ENCODE measurements around the gene EP300. TPM values are rescaled to one million over a fixed set of nuclear protein-coding genes. Genes with fewer than 3 reads are reported as not detected.
"Not testable (repeated sequence)": the region's sequence is repeated elsewhere in the genome, so short reads cannot be mapped to it uniquely, and the experiment has no call there.

Gene EP300
- total RNA-seq, 1 donor from 2014 or later: 53.1 TPM

DNA sequence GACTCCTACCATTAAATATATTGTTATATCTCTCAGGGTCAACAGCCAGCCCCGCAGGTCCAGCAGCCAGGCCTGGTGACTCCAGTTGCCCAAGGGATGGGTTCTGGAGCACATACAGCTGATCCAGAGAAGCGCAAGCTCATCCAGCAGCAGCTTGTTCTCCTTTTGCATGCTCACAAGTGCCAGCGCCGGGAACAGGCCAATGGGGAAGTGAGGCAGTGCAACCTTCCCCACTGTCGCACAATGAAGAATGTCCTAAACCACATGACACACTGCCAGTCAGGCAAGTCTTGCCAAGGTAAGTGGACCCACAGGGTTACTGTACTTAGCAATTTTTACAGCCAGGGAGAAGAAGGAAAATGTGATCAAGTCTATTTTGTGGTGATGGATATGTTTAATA, 35.1 kb downstream of the EP300 start:
- Mint-ChIP-seq H3K4me3 (ENCODE audit: unreplicated experiment) (no peak overlapping the region), H3K36me3 (ENCODE audit: low read depth) (peaks cover 32% of the 10 kb centered on the region), H3K27ac (ENCODE audit: unreplicated experiment) (no peak overlapping the region), H3K9me3 (ENCODE audit: low read depth) (no peaks in the 10 kb centered on the region), H3K4me1 (ENCODE audit: low read depth) (peaks cover 11% of the 10 kb centered on the region), H3K27me3 (ENCODE audit: low read depth) (no peaks in the 10 kb centered on the region)
- TF ChIP-seq, protein P1, sequence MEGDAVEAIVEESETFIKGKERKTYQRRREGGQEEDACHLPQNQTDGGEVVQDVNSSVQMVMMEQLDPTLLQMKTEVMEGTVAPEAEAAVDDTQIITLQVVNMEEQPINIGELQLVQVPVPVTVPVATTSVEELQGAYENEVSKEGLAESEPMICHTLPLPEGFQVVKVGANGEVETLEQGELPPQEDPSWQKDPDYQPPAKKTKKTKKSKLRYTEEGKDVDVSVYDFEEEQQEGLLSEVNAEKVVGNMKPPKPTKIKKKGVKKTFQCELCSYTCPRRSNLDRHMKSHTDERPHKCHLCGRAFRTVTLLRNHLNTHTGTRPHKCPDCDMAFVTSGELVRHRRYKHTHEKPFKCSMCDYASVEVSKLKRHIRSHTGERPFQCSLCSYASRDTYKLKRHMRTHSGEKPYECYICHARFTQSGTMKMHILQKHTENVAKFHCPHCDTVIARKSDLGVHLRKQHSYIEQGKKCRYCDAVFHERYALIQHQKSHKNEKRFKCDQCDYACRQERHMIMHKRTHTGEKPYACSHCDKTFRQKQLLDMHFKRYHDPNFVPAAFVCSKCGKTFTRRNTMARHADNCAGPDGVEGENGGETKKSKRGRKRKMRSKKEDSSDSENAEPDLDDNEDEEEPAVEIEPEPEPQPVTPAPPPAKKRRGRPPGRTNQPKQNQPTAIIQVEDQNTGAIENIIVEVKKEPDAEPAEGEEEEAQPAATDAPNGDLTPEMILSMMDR (IDR thresholded peaks at IDR 0.05): no peak
- no peak for DNase-seq (ENCODE audit: low spot score)

DNA sequence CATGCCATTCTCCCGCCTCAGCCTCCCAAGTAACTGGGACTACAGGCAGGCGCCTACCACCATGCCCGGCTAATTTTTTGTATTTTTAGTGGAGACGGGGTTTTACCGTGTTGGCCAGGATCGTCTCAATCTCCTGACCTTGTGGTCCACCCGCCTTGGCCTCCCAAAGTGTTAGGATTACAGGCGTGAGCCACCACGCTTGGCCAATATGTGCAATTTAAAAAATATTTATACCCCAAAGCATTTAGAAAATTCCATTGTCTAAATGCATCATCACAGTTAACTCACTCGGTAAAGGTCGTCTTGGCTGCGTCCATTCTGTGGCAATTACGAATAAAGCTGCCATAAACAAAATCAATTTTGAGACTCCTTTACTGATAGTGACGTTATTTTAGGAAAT, 36.2 kb downstream of the EP300 start:
- TF ChIP-seq, protein P1 (IDR thresholded peaks at IDR 0.05): no peak
- H3K4me3 Mint-ChIP-seq (ENCODE audit: unreplicated experiment): no peak overlapping the region
- peaks cover under 1% of the 10 kb centered on the region for H3K4me1 Mint-ChIP-seq (ENCODE audit: low read depth)
- no peak overlapping the region for H3K27ac Mint-ChIP-seq (ENCODE audit: unreplicated experiment)
- H3K27me3 Mint-ChIP-seq (ENCODE audit: low read depth): no peaks in the 10 kb centered on the region
- DNase-seq (ENCODE audit: low spot score): no peak
- H3K9me3 Mint-ChIP-seq (ENCODE audit: low read depth): no peaks in the 10 kb centered on the region
- H3K36me3 Mint-ChIP-seq (ENCODE audit: low read depth): peaks cover 32% of the 10 kb centered on the region

DNA sequence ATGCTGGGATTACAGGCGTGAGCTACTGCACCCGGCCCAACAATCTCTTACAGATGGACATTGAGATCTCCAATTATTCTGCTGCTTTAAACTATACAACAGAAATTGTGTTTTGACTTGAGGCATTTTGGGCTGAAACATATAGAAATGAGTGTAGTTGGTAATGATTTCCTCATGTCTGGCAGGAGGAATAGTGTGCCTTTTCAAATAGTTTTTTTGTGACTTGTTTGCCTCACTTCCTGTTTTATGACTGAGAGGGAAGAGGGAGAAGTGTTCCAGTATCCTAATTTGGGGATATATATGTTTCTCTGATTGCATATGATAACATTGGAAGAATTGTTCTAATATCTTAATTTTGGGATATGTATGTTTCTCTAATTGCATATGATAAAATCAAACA, 40.2 kb downstream of the EP300 start:
- no peaks in the 10 kb centered on the region for H3K27me3 Mint-ChIP-seq (ENCODE audit: low read depth)
- H3K36me3 Mint-ChIP-seq (ENCODE audit: low read depth): peaks cover 36% of the 10 kb centered on the region
- TF ChIP-seq, protein P1 (IDR thresholded peaks at IDR 0.05): no peak
- H3K27ac Mint-ChIP-seq (ENCODE audit: unreplicated experiment): no peak overlapping the region
- no peak for DNase-seq (ENCODE audit: low spot score)
- no peaks in the 10 kb centered on the region for H3K4me1 Mint-ChIP-seq (ENCODE audit: low read depth)
- H3K4me3 Mint-ChIP-seq (ENCODE audit: unreplicated experiment): no peak overlapping the region
- H3K9me3 Mint-ChIP-seq (ENCODE audit: low read depth): no peaks in the 10 kb centered on the region

DNA sequence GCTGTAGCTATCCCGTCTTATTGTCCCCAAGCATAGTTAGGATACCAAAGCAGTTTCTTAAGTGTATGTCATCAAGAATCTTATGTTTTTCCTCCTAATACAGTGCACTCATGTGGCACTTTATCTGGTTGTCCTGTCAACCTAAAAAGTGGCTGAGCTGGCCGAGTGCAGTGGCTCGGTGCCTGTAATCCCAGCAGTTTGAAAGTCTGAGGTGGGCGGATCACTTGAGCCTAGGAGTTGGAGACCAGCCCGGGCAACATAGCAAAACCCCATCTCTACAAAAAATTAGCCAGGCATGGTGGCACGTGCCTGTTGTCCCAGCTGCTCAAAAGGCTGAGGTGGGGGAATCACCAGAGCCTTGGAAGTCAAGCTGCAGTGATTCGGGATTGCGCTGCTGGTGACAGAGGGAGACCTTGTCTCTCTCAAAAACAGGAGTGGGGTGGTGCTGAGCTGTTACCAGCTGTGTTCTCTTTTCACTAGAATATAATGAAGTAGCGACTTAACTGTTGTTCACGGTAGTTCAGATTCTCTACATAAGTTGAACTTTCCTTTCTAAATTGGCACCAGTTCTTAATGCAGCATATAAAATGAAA, 48.1 kb downstream of the EP300 start:
- Mint-ChIP-seq H3K4me1 (ENCODE audit: low read depth) (no peaks in the 10 kb centered on the region), H3K27ac (ENCODE audit: unreplicated experiment) (no peak overlapping the region), H3K36me3 (ENCODE audit: low read depth) (peaks cover 40% of the 10 kb centered on the region), H3K4me3 (ENCODE audit: unreplicated experiment) (no peak overlapping the region), H3K9me3 (ENCODE audit: low read depth) (no peaks in the 10 kb centered on the region), H3K27me3 (ENCODE audit: low read depth) (no peaks in the 10 kb centered on the region)
- TF ChIP-seq, protein P1 (IDR thresholded peaks at IDR 0.05): no peak
- DNase-seq (ENCODE audit: low spot score): no peak

DNA sequence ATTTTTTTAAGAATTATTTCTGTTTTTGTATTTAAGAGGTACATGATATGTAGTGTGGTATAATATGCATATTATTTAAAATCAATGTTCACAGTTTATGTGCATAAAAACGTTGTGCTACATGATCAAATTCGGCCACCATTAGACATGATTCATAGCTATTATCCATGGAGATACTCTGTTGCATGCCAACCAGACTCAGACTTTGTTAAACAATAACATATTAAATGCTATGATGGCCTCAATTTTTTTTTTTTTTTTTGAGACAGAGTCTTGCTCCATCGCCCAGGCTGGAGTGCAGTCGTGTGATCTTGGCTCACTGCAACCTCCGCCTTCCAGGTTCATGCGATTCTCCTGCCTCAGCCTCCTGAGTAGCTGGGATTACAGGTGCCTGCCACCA, 53.5 kb downstream of the EP300 start:
- not testable (repeated sequence) for H3K27ac Mint-ChIP-seq (ENCODE audit: unreplicated experiment); H3K4me1 Mint-ChIP-seq (ENCODE audit: low read depth); H3K27me3 Mint-ChIP-seq (ENCODE audit: low read depth); H3K4me3 Mint-ChIP-seq (ENCODE audit: unreplicated experiment); H3K9me3 Mint-ChIP-seq (ENCODE audit: low read depth); DNase-seq (ENCODE audit: low spot score)
- H3K36me3 Mint-ChIP-seq (ENCODE audit: low read depth): peaks cover 39% of the 10 kb centered on the region

DNA sequence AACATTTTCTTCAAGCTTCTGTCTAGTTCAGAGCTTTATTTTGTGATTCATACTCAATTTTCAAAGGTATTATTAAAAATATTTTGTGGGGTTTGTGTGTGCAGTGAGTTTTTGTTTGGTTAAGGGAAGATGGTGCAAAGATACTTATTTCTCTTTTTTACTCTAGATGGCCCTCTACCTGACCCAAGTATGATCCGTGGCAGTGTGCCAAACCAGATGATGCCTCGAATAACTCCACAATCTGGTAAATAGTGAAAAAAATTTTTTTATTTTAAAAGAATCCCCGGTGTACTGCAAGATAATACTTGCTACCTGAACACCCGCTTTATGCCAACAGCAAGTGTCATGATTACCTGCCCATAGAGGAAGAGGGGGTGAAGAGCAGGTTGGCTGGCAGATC, 54.2 kb downstream of the EP300 start:
- TF ChIP-seq, protein P1 (IDR thresholded peaks at IDR 0.05): peak; percentile 14
- H3K27me3 Mint-ChIP-seq (ENCODE audit: low read depth): no peaks in the 10 kb centered on the region
- H3K36me3 Mint-ChIP-seq (ENCODE audit: low read depth): peaks cover 42% of the 10 kb centered on the region
- H3K4me1 Mint-ChIP-seq (ENCODE audit: low read depth): no peaks in the 10 kb centered on the region
- no peak for DNase-seq (ENCODE audit: low spot score)
- H3K27ac Mint-ChIP-seq (ENCODE audit: unreplicated experiment): no peak overlapping the region
- H3K4me3 Mint-ChIP-seq (ENCODE audit: unreplicated experiment): no peak overlapping the region
- no peaks in the 10 kb centered on the region for H3K9me3 Mint-ChIP-seq (ENCODE audit: low read depth)
